Left lung (tissue), 10 donors: Measurements from ENCODE around the gene SOD3. TPM values are rescaled to one million over a fixed set of nuclear protein-coding genes. Genes with fewer than 3 reads are reported as not detected.

Experiments used
- ATAC-seq: fragments of 200-7000 bp; cut with Tn5 transposase; one replicate; pipeline ENCODE4 v1.9.1; 2020; ENCODE audit warnings: moderate library complexity
- DNase-seq, 4 donors: peaks; one replicate each; pipeline ENCODE4 v3.0.0-alpha.2; 2013 to 2020
- H3K27ac ChIP-seq, 2 donors: fragments of 200-600 bp; sonication (generic) in 1 of 2; one replicate each; pipeline versions ENCODE4 v1.5.0 to v1.8.0; 2020 to 2021
- H3K27me3 ChIP-seq, 2 donors: fragments of 200-600 bp; sonication (generic) in 1 of 2; one replicate each; pipeline versions ENCODE4 v1.5.0 to v1.8.0; 2020 to 2021
- H3K36me3 ChIP-seq, 2 donors: fragments of 200-600 bp; sonication (generic) in 1 of 2; one replicate each; pipeline versions ENCODE4 v1.5.0 to v1.8.0; 2020 to 2021
- H3K4me1 ChIP-seq, 2 donors: fragments of 200-600 bp; one replicate each; pipeline ENCODE4 v1.8.0; 2021
- H3K4me3 ChIP-seq, 2 donors: fragments of 200-600 bp; sonication (generic) in 1 of 2; one replicate each; pipeline versions ENCODE4 v1.5.0 to v1.8.0; 2020 to 2021; ENCODE audit warnings: mild to moderate bottlenecking in 1 of 2
- H3K9me3 ChIP-seq, 2 donors: fragments of 200-600 bp; sonication (generic) in 1 of 2; one replicate each; pipeline versions ENCODE4 v1.5.0 to v1.8.0; 2020 to 2021
- CTCF ChIP-seq, 2 donors: fragments of 200-600 bp; sonication (generic) in 1 of 2; IDR thresholded peaks; one replicate each; pipeline versions ENCODE4 v1.5.0 to v1.8.0; 2021; ENCODE audit warnings: antibody characterized with exemption in 2 of 2
- intact Hi-C, 2 donors: fragments of 100-400 bp; cut with DNase I; formaldehyde crosslinking; loops; one replicate each; pipeline versions ENCODE4 v1.11.2 to v1.14.2; 2022
- polyA plus RNA-seq, 6 donors: library from polyadenylated mRNA; unstranded; fragments of 120-200 nt; gene quantifications; one replicate each; pipeline ENCODE4 v1.2.1, GENCODE V29; 2013; ENCODE audit not compliant: insufficient read length in 6 of 6
- total RNA-seq, 2 donors: library from RNA; stranded (reverse); fragmentation: NEBNext Ultra II Directional; extraction: Animal tissue kit (Norgen Biotek cat#: 25700); gene quantifications; one replicate each; pipeline ENCODE4 v1.2.1, GENCODE V29; 2021
- donor health status: DM: no; HTN: yes; CAD: no.
- donor health status: DM: no; HTN: no; CAD: no.

The SOD3 gene
- total and polyA plus RNA-seq, 8 donors: 12.6 to 236 (median 17.5) TPM

GRCh38 chr4:24808261-24808660 lies 12.9 kb downstream of the SOD3 start:
- DNase-seq: no peak
- H3K36me3 ChIP-seq: peaks cover 0 to 34% of the 10 kb centered on the region in 2 donors
- H3K9me3 ChIP-seq: peaks cover 0 to 2% of the 10 kb centered on the region in 2 donors
- intact Hi-C loops: no loop called here
- no peak overlapping the region for H3K4me3 ChIP-seq
- TF ChIP-seq CTCF (IDR thresholded peaks at IDR 0.05): no peak
- no peak for ATAC-seq
- no peaks in the 10 kb centered on the region for H3K27me3 ChIP-seq
- H3K27ac ChIP-seq: no peak overlapping the region
- H3K4me1 ChIP-seq: no peaks in the 10 kb centered on the region

- DNase-seq: no peak
- Histone ChIP-seq H3K27ac (no peak overlapping the region), H3K27me3 (no peaks in the 10 kb centered on the region), H3K4me3 (no peak overlapping the region), H3K9me3 (peaks cover 0 to 2% of the 10 kb centered on the region in 2 donors), H3K36me3 (peaks cover 0 to 34% of the 10 kb centered on the region in 2 donors), H3K4me1 (no peaks in the 10 kb centered on the region)
- no peak for TF ChIP-seq CTCF (IDR thresholded peaks at IDR 0.05)
- intact Hi-C loops: no loop called here
- no peak for ATAC-seq
Measured at GRCh38 chr4:24808955-24809354, 13.6 kb downstream of the SOD3 start.

GRCh38 chr4:24809376-24809775 lies 14.0 kb downstream of the SOD3 start:
- intact Hi-C loops: no loop called here
- DNase-seq: no peak
- no peak overlapping the region for H3K4me3 ChIP-seq
- peaks cover 0 to 34% of the 10 kb centered on the region in 2 donors for H3K36me3 ChIP-seq
- no peaks in the 10 kb centered on the region for H3K4me1 ChIP-seq
- no peak for ATAC-seq
- no peak for TF ChIP-seq CTCF (IDR thresholded peaks at IDR 0.05)
- H3K27ac ChIP-seq: no peak overlapping the region
- H3K9me3 ChIP-seq: peaks cover 0 to 2% of the 10 kb centered on the region in 2 donors
- no peaks in the 10 kb centered on the region for H3K27me3 ChIP-seq

GRCh38 chr4:24809815-24810405 lies 14.5 kb downstream of the SOD3 start:
- no peak overlapping the region for H3K27ac ChIP-seq
- peaks cover 0 to 2% of the 10 kb centered on the region in 2 donors for H3K9me3 ChIP-seq
- H3K27me3 ChIP-seq: no peaks in the 10 kb centered on the region
- ATAC-seq (no peak), DNase-seq (no peak)
- TF ChIP-seq CTCF (IDR thresholded peaks at IDR 0.05): no peak
- intact Hi-C loops: no loop called here
- H3K4me1 ChIP-seq: no peaks in the 10 kb centered on the region
- peaks cover 0 to 34% of the 10 kb centered on the region in 2 donors for H3K36me3 ChIP-seq
- H3K4me3 ChIP-seq: no peak overlapping the region

- Histone ChIP-seq H3K27ac (no peak overlapping the region), H3K27me3 (no peaks in the 10 kb centered on the region), H3K4me1 (no peaks in the 10 kb centered on the region), H3K4me3 (no peak overlapping the region), H3K9me3 (peaks cover 0 to 2% of the 10 kb centered on the region in 2 donors), H3K36me3 (peaks cover 0 to 34% of the 10 kb centered on the region in 2 donors)
- intact Hi-C loops: no loop called here
- DNase-seq (no peak), ATAC-seq (no peak)
- TF ChIP-seq CTCF (IDR thresholded peaks at IDR 0.05): no peak
Measured at GRCh38 chr4:24810871-24811631, 15.7 kb downstream of the SOD3 start.
